ENCODE measurements around the gene MPC2. TPM values are rescaled to one million over a fixed set of nuclear protein-coding genes. Genes with fewer than 3 reads are reported as not detected.
"Not testable (repeated sequence)": the region's sequence is repeated elsewhere in the genome, so short reads cannot be mapped to it uniquely, and the experiment has no call there.

The MPC2 gene
- total RNA-seq, 1 donor from 2014 or later: 267 TPM

DNA sequence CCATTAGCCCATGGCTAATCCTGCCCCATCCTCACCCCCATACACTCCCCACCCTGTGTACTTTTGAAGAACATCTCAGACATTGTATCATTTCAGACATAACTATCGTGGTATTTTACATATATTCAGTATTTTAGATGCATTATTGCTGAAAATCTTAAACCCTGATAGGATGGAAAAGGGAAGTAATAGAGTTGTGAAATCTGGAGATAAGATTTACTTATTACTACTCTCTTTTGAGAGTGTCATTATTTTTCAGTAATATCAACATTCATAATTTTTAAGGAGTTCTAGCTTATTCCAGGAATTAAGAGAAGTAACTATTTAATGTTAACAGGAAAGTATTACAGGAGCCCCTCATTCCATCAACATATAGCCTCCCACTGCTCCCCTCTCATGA lies 57.4 kb downstream of the MPC2 start:
- TF ChIP-seq, protein P1, sequence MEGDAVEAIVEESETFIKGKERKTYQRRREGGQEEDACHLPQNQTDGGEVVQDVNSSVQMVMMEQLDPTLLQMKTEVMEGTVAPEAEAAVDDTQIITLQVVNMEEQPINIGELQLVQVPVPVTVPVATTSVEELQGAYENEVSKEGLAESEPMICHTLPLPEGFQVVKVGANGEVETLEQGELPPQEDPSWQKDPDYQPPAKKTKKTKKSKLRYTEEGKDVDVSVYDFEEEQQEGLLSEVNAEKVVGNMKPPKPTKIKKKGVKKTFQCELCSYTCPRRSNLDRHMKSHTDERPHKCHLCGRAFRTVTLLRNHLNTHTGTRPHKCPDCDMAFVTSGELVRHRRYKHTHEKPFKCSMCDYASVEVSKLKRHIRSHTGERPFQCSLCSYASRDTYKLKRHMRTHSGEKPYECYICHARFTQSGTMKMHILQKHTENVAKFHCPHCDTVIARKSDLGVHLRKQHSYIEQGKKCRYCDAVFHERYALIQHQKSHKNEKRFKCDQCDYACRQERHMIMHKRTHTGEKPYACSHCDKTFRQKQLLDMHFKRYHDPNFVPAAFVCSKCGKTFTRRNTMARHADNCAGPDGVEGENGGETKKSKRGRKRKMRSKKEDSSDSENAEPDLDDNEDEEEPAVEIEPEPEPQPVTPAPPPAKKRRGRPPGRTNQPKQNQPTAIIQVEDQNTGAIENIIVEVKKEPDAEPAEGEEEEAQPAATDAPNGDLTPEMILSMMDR (IDR thresholded peaks at IDR 0.05; ENCODE audit: borderline replicate concordance): no peak

GRCh38 chr1:167878372-167879160 lies 58.3 kb downstream of the MPC2 start:
- no peak for DNase-seq
- H3K9me3 ChIP-seq (replicated peaks): no peaks in the 10 kb centered on the region
- H3K27me3 ChIP-seq (ENCODE audit: low read depth): no peaks in the 10 kb centered on the region
- no peak overlapping the region for H3K27ac ChIP-seq (replicated peaks)
- no peak overlapping the region for H3K4me3 ChIP-seq
- H3K4me1 ChIP-seq: peaks cover 13% of the 10 kb centered on the region
- intact Hi-C loops (cut with micrococcal nuclease): no loop called here
- no peaks in the 10 kb centered on the region for H3K36me3 ChIP-seq
- TF ChIP-seq, protein P1 (IDR thresholded peaks at IDR 0.05; ENCODE audit: borderline replicate concordance): no peak

More for the DNA sequence above, 57.4 kb downstream of the MPC2 start:
- Histone ChIP-seq H3K9me3 (replicated peaks) (no peaks in the 10 kb centered on the region), H3K4me1 (peaks cover 13% of the 10 kb centered on the region), H3K36me3 (no peaks in the 10 kb centered on the region), H3K27me3 (ENCODE audit: low read depth) (no peaks in the 10 kb centered on the region), H3K4me3 (no peak overlapping the region), H3K27ac (replicated peaks) (no peak overlapping the region)
- no peak for DNase-seq
- intact Hi-C loops (cut with micrococcal nuclease): no loop called here

DNA sequence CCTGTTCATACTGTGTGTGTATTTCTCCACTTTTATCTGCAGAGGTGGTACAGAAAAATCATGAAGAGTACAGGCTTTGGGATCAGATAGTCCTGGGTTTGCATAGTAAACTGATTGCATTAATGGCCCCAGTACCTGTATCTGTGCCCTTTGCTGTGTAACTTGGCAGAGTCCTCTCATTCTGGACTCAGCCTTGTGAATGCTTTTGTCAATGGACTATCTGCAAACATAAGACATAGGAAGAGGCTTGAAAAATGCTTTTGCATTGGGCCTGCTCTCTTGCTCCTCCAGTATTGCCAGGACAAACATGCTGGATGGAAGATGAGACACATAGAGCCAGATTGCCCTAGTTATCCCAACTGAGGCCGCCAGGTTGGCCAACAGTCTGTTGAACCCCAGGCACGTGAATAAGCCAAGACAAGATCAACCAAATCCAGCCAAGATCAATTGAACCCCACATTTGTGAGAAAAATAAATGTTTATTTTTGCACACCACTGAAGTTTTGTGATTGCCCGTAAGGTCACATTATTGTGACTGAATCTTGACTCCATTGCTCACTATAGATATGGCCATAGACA lies 60.2 kb downstream of the MPC2 start:
- Histone ChIP-seq H3K9me3 (replicated peaks) (no peaks in the 10 kb centered on the region), H3K36me3 (no peaks in the 10 kb centered on the region), H3K4me3 (no peak overlapping the region), H3K27ac (replicated peaks) (no peak overlapping the region), H3K4me1 (peaks cover 13% of the 10 kb centered on the region), H3K27me3 (ENCODE audit: low read depth) (no peaks in the 10 kb centered on the region)
- TF ChIP-seq, protein P1 (IDR thresholded peaks at IDR 0.05; ENCODE audit: borderline replicate concordance): no peak
- intact Hi-C loops (cut with micrococcal nuclease): no loop called here
- DNase-seq: no peak

DNA sequence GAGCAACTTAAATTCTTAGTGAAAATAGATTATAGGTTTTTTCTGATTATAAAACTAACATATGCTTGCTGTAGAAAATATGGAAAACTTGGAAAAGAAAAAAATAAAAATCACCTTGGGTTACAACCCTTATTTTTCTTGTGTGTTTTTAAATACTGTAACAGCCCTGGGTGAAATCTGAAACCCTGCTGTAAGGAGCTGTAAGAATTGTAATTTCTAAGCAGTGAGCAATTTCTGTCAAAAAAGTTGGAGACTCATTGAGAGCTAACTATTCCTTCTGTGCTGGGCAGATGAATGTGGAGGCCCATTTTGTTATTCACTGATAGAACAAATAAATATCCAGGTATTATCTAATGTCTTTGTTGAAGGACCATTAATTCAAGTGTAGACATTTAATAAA lies 65.5 kb downstream of the MPC2 start:
- H3K27me3 ChIP-seq (ENCODE audit: low read depth): no peaks in the 10 kb centered on the region

GRCh38 chr1:167869157-167870001 lies 67.5 kb downstream of the MPC2 start:
- H3K4me3 ChIP-seq; intact Hi-C loops (cut with micrococcal nuclease); H3K27ac ChIP-seq (replicated peaks); H3K9me3 ChIP-seq (replicated peaks); H3K27me3 ChIP-seq (ENCODE audit: low read depth); H3K36me3 ChIP-seq; DNase-seq; H3K4me1 ChIP-seq: not testable (repeated sequence)

More for the DNA sequence above, 65.5 kb downstream of the MPC2 start:
- Histone ChIP-seq H3K9me3 (replicated peaks) (no peaks in the 10 kb centered on the region), H3K4me1 (no peaks in the 10 kb centered on the region), H3K27ac (replicated peaks) (no peak overlapping the region), H3K36me3 (no peaks in the 10 kb centered on the region), H3K4me3 (no peak overlapping the region)
- no peak for DNase-seq
- TF ChIP-seq, protein P1 (IDR thresholded peaks at IDR 0.05; ENCODE audit: borderline replicate concordance): no peak
- intact Hi-C loops (cut with micrococcal nuclease): no loop called here

- H3K27me3 ChIP-seq (ENCODE audit: low read depth); H3K36me3 ChIP-seq; H3K4me3 ChIP-seq; intact Hi-C loops (cut with micrococcal nuclease); DNase-seq; H3K27ac ChIP-seq (replicated peaks); H3K9me3 ChIP-seq (replicated peaks); H3K4me1 ChIP-seq: not testable (repeated sequence)
Observed at GRCh38 chr1:167866739-167867414, 70.0 kb downstream of the MPC2 start.

Measured in left ventricle myocardium inferior (tissue), 1 donor.